OCI-LY3 (cell line): ENCODE measurements around the gene RAB35.

Source experiments
- CTCF ChIP-seq: fragments of 200-600, 300-600 bp; sonication (generic); IDR thresholded peaks from 2 replicates; pipeline ENCODE4 v1.5.1; 2014; ENCODE audit warnings: antibody characterized with exemption, low read length, low read depth
- EZH2phosphoT487 ChIP-seq: fragments of 200-600 bp; shearing (Covaris generic); IDR thresholded peaks from 2 replicates; pipeline ENCODE4 v1.6.1; 2018; ENCODE audit warnings: antibody characterized with exemption, mixed run types, low read depth

DNA sequence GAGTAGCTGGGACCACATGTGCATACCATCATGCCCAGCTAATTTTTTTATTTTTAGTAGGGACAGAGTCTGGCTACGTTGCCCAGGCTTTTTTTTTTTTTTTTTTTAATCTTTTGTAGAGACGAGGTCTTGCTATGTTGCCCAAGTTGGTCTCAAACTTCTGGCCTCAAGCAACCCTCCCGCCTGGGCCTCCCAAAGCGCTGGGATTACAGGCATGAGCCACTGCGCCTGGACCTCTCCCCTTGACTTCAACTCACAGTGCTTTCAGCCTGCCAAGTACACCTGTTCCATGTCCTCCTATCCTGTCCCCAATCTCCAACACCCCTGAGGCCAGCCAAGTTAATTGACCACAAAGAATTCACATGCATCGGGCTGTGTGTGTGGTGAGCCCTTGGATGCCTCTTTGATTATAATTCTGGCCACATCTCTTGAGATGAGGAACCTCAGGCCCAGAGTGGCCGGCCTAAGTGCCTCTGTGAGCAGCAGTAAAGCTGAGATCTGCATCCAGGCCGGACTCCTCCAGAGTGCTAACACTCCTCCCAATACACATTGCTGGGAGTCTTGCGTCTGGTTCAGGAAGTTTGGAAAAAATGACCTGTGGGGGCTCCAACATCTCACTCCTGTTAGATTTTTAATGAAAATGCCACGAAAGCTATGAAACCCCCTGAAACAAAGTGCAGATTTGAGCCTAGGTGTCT lies 6.8 kb downstream of the RAB35 start:
- TF ChIP-seq CTCF (no peak), EZH2phosphoT487 (no peak)
